IMR-90 (cell line): Measurements from ENCODE around the gene VHLL. TPM values are rescaled to one million over a fixed set of nuclear protein-coding genes. Genes with fewer than 3 reads are reported as not detected.

ENCODE experiments used
- ATAC-seq: fragments of 200-7000 bp; cut with Tn5 transposase; 2 replicates; pipeline ENCODE4 v1.9.1; 2020; ENCODE audit warnings: low read depth, mild to moderate bottlenecking, moderate library complexity
- BruUV-seq: library from RNA; stranded (reverse); fragments of 400-500 nt; replicated peaks from 2 replicates; lab custom pipeline; 2021; lab: Mats Ljungman, UMichigan
- CTCF ChIA-PET: fragments of 300-600 bp; formaldehyde crosslinking; extraction: SDS; loops from one replicate; lab custom pipeline; 2021; ENCODE audit warnings: antibody characterized with exemption; lab: Yijun Ruan, JAX
- POLR2A ChIA-PET: fragments of 300-600 bp; sonication (Branson Sonifier 250); formaldehyde crosslinking; loops from one replicate; lab custom pipeline; 2022; ENCODE audit warnings: antibody characterized with exemption; ENCODE audit not compliant: unreplicated experiment; lab: Charles Lee
- DNase-seq: peaks from one replicate; pipeline ENCODE4 v3.0.0; 2013
- H2AFZ ChIP-seq: replicated peaks from 2 replicates; pipeline ENCODE3; 2013; ENCODE audit warnings: low read length, mild to moderate bottlenecking; ENCODE audit not compliant: poor library complexity
- H2AK5ac ChIP-seq: 2 replicates; pipeline ENCODE4 v1.6.1; 2013; ENCODE audit warnings: low read depth, low read length, inconsistent platforms
- H2AK9ac ChIP-seq: replicated peaks from 2 replicates; pipeline ENCODE3; 2013; ENCODE audit warnings: mild to moderate bottlenecking, low read depth, low read length, moderate library complexity; ENCODE audit not compliant: poor library complexity
- H2BK120ac ChIP-seq: 2 replicates; pipeline ENCODE4 v1.6.1; 2013; ENCODE audit warnings: low read depth, low read length, inconsistent platforms
- H2BK15ac ChIP-seq: 3 replicates; pipeline ENCODE4 v1.6.1; 2013; ENCODE audit warnings: low read depth, low read length, inconsistent platforms
- H2BK20ac ChIP-seq: 2 replicates; pipeline ENCODE4 v1.6.1; 2013; ENCODE audit warnings: low read depth, mild to moderate bottlenecking, inconsistent platforms, low read length, moderate library complexity
- H2BK5ac ChIP-seq: 2 replicates; pipeline ENCODE4 v1.6.1; 2013; ENCODE audit warnings: mild to moderate bottlenecking, low read depth, low read length, inconsistent platforms; ENCODE audit not compliant: poor library complexity, severe bottlenecking
- H3K14ac ChIP-seq: replicated peaks from 2 replicates; pipeline ENCODE4 v1.6.1; 2013; ENCODE audit warnings: low read depth, low read length, inconsistent platforms
- H3K18ac ChIP-seq: 2 replicates; pipeline ENCODE4 v1.6.1; 2013; ENCODE audit warnings: low read depth, low read length, control low read depth
- H3K23ac ChIP-seq: 2 replicates; pipeline ENCODE4 v1.6.1; 2013; ENCODE audit warnings: low read depth, low read length, inconsistent platforms
- H3K27ac ChIP-seq: 2 replicates; pipeline ENCODE4 v1.5.1; 2013; ENCODE audit warnings: mild to moderate bottlenecking, control low read depth, low read length; ENCODE audit not compliant: insufficient read depth
- H3K27me3 ChIP-seq: 2 replicates; pipeline ENCODE4 v1.6.1; 2013; ENCODE audit warnings: low read length; ENCODE audit not compliant: control insufficient read depth, insufficient read depth
- H3K36me3 ChIP-seq: 2 replicates; pipeline ENCODE4 v1.6.1; 2013; ENCODE audit warnings: low read length, mixed read lengths; ENCODE audit not compliant: control insufficient read depth, insufficient read depth
- H3K4ac ChIP-seq: 2 replicates; pipeline ENCODE4 v1.6.1; 2013; ENCODE audit warnings: low read depth, low read length, inconsistent platforms
- H3K4me1 ChIP-seq: 2 replicates; pipeline ENCODE4 v1.6.1; 2013; ENCODE audit warnings: low read length, mixed read lengths; ENCODE audit not compliant: control insufficient read depth, insufficient read depth
- H3K4me2 ChIP-seq: 2 replicates; pipeline ENCODE4 v1.6.1; 2013; ENCODE audit warnings: low read depth, mild to moderate bottlenecking, control low read depth, low read length, moderate library complexity
- H3K4me3 ChIP-seq: 2 replicates; pipeline ENCODE4 v1.5.1; 2013; ENCODE audit warnings: low read depth, mild to moderate bottlenecking, control low read depth, low read length, moderate library complexity; ENCODE audit not compliant: insufficient read depth
- H3K56ac ChIP-seq: 2 replicates; pipeline ENCODE4 v1.6.1; 2013; ENCODE audit warnings: low read length, inconsistent platforms; ENCODE audit not compliant: insufficient read depth; ENCODE audit errors: extremely low read depth
- H3K79me1 ChIP-seq, 2 experiments: 2 replicates each; pipeline ENCODE4 v1.6.1; 2013; ENCODE audit warnings: low read length in 2 of 2, inconsistent platforms in 1 of 2, low read depth in 1 of 2
- H3K9ac ChIP-seq: 2 replicates; pipeline ENCODE4 v1.6.1; 2013; ENCODE audit warnings: low read depth, low read length, control low read depth
- H3K9me1 ChIP-seq: 2 replicates; pipeline ENCODE4 v1.6.1; 2013; ENCODE audit warnings: low read length, inconsistent platforms; ENCODE audit not compliant: insufficient read depth
- H3K9me3 ChIP-seq: 2 replicates; pipeline ENCODE4 v1.6.1; 2013; ENCODE audit warnings: low read length; ENCODE audit not compliant: control insufficient read depth, insufficient read depth
- H4K20me1 ChIP-seq: 2 replicates; pipeline ENCODE4 v1.6.1; 2013; ENCODE audit warnings: low read length, inconsistent platforms; ENCODE audit not compliant: insufficient read depth
- H4K5ac ChIP-seq: 2 replicates; pipeline ENCODE4 v1.6.1; 2013; ENCODE audit warnings: mild to moderate bottlenecking, low read depth, low read length, control low read depth
- H4K8ac ChIP-seq, 2 experiments: 2 replicates each; pipeline ENCODE4 v1.6.1; 2013; ENCODE audit warnings: low read depth in 2 of 2, low read length in 2 of 2, control low read depth in 1 of 2, inconsistent platforms in 1 of 2
- H4K91ac ChIP-seq: 2 replicates; pipeline ENCODE4 v1.6.1; 2013; ENCODE audit warnings: low read depth, low read length, inconsistent platforms; ENCODE audit not compliant: insufficient read depth
- CTCF ChIP-seq: conservative IDR thresholded peaks from 2 replicates; pipeline ENCODE4 v1.5.1; 2012; ENCODE audit warnings: mild to moderate bottlenecking, low read depth, low read length, improper control_type of control experiment
- MAFK ChIP-seq: IDR thresholded peaks from 2 replicates; pipeline ENCODE4 v1.6.1; 2012; ENCODE audit warnings: low read depth, low read length, improper control_type of control experiment
- MXI1 ChIP-seq: IDR thresholded peaks from 2 replicates; pipeline ENCODE4 v1.6.1; 2012; ENCODE audit warnings: low read depth, mild to moderate bottlenecking, low read length, moderate library complexity, borderline replicate concordance
- RCOR1 ChIP-seq: IDR thresholded peaks from 2 replicates; pipeline ENCODE4 v1.6.1; 2012; ENCODE audit warnings: mild to moderate bottlenecking, low read length, improper control_type of control experiment; ENCODE audit not compliant: insufficient replicate concordance
- WGBS, 2 experiments: methylation state at CpG; one replicate each; pipeline versions ENCODE4 v1.1.5 to v1.1.7; 2013; ENCODE audit warnings: missing lambda C conversion rate in 2 of 2; ENCODE audit not compliant: insufficient read length in 1 of 2; ENCODE audit errors: extremely low coverage in 2 of 2; 5-methylcytosine and 5-hydroxymethylcytosine counted together
- dilution Hi-C: fragments of 300-500 bp; cut with HindIII; formaldehyde crosslinking; loops from one replicate; pipeline ENCODE4 v1.14.3; 2018; ENCODE audit warnings: low sequenced_read_pairs; ENCODE audit not compliant: unreplicated experiment
- in situ Hi-C: fragments of 300-500 bp; cut with MboI; formaldehyde crosslinking; loops from 3 replicates; pipeline ENCODE4 v1.14.3; 2019; ENCODE audit warnings: low sequenced_read_pairs, inconsistent platforms, mixed read lengths
- intact Hi-C: fragments of 100-400 bp; cut with micrococcal nuclease; formaldehyde crosslinking; loops from 2 replicates; pipeline ENCODE4 v1.10.0; 2022
- polyA plus RNA-seq, 3 experiments: library from polyadenylated mRNA; depleted of rRNA; stranded (reverse); fragments of >200 nt; gene quantifications; 2 replicates each; pipeline ENCODE4 v1.2.3, GENCODE V29; 2012; ENCODE audit warnings: low replicate concordance in 1 of 3
- total RNA-seq: library from RNA; depleted of rRNA; stranded (reverse); fragments of >200 nt; gene quantifications from 2 replicates; pipeline ENCODE4 v1.2.3, GENCODE V29; 2012

Gene VHLL
- total and polyA plus RNA-seq, 2 of the 4 experiments (the other 2 are of a cell fraction) = not detected

GRCh38 chr1:156291226-156292061 is 7.7 kb downstream of the VHLL start:
- Histone ChIP-seq H3K9me1 (peaks cover 6% of the 10 kb centered on the region; the same call in 1 of the 2 replicates), H3K23ac (peak overlapping the region; percentile 89; the same call in 1 of the 2 replicates), H3K14ac (peak overlapping the region; percentile 95), H2BK120ac (peak overlapping the region; percentile 42; the same call in 1 of the 2 replicates), H3K9me3 (no peaks in the 10 kb centered on the region), H3K9ac (peak overlapping the region; percentile 88), H3K4me1 (peaks cover 2% of the 10 kb centered on the region; the same call in 1 of the 2 replicates), H3K4ac (peak overlapping the region; percentile 94), H3K27me3 (no peaks in the 10 kb centered on the region), H3K4me2 (peak overlapping the region; percentile 99), H4K20me1 (no peaks in the 10 kb centered on the region), H3K18ac (peak overlapping the region; percentile 91), H2BK5ac (peak overlapping the region; percentile 75), H2AK5ac (peak overlapping the region; percentile 62; the same call in 1 of the 2 replicates), H3K56ac (peak overlapping the region; percentile 67; the same call in 1 of the 2 replicates), H2AFZ (peak overlapping the region; percentile 94), H2BK15ac (no peak overlapping the region), H3K36me3 (peaks cover 12% of the 10 kb centered on the region), H3K4me3 (peak overlapping the region; percentile 91), H2BK20ac (no peak overlapping the region), H4K8ac (peak overlapping the region; percentile 5 to 97; a peak in 3 of 4 replicates), H3K79me1 (peaks cover 3 to 29% of the 10 kb centered on the region in 2 experiments), H2AK9ac (peak overlapping the region; percentile 66), H4K91ac (peak overlapping the region; percentile 89), H3K27ac (peak overlapping the region; percentile 89), H4K5ac (peak overlapping the region; percentile 98)
- TF ChIP-seq CTCF (no peak), MAFK (no peak), RCOR1 (no peak), MXI1 (peak; percentile 28; the same call in 1 of the 2 replicates)
- in situ Hi-C loops (no loop called here), dilution Hi-C loops (no loop called here), intact Hi-C loops (no loop called here)
- DNase-seq = peak; percentile 72
- CTCF ChIA-PET = no interaction called here
- ATAC-seq = peak; percentile 98
- WGBS, 2 experiments = 20% methylated on average over 3 of the region's 37 CpGs; no CpG with 5 or more reads in 1 of the 2 experiments
- BruUV-seq = no TSS peak
- POLR2A ChIA-PET = no interaction called here
